SH-SY5Y (cell line): ENCODE results near the gene GARRE1.

Experiments used
- GATA2 ChIP-seq: IDR thresholded peaks from 2 replicates; pipeline ENCODE4 v1.6.1; 2011; ENCODE audit warnings: mild to moderate bottlenecking, low read depth, low read length
- GATA3 ChIP-seq: IDR thresholded peaks from 2 replicates; pipeline ENCODE4 v1.6.1; 2011; ENCODE audit warnings: low read depth, mild to moderate bottlenecking, low read length, moderate library complexity

DNA sequence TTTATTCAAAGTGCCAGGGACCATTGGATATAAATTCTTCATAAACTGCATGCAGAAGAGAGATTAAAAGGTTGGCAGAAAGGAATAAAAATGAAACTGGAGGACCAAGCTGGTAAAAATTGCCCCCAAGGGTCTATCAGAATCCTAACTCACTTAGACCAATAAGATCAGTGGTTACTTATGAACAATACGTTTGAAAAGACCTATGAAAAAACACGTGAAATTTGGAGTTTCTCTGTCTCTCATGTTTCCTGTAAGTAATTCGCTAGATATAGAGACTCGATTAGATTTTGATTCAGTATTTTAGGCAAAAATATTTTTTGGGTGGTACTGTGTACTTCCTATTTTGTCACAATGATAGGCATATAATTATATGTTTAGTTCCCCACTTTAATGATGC is 22.9 kb downstream of the GARRE1 start:
- no peak for TF ChIP-seq GATA2
- TF ChIP-seq GATA3 = no peak
